Myocyte (in vitro differentiated cells): ENCODE results near the gene ARNT2. TPM values are rescaled to one million over a fixed set of nuclear protein-coding genes. Genes with fewer than 3 reads are reported as not detected.
A peak's percentile ranks its signal among the peaks of the same experiment; 100 is the strongest.

Experiments used
- DNase-seq: peaks from one replicate; pipeline ENCODE4 v3.0.0-alpha.2; 2012; ENCODE audit warnings: low read depth
- total RNA-seq: library from RNA; depleted of rRNA; stranded (reverse); fragments of >200 nt; gene quantifications from 2 replicates; pipeline ENCODE4 v1.2.3, GENCODE V29; 2014

The ARNT2 gene
- total RNA-seq, 1 donor from 2014 or later: 26.6 TPM

DNA sequence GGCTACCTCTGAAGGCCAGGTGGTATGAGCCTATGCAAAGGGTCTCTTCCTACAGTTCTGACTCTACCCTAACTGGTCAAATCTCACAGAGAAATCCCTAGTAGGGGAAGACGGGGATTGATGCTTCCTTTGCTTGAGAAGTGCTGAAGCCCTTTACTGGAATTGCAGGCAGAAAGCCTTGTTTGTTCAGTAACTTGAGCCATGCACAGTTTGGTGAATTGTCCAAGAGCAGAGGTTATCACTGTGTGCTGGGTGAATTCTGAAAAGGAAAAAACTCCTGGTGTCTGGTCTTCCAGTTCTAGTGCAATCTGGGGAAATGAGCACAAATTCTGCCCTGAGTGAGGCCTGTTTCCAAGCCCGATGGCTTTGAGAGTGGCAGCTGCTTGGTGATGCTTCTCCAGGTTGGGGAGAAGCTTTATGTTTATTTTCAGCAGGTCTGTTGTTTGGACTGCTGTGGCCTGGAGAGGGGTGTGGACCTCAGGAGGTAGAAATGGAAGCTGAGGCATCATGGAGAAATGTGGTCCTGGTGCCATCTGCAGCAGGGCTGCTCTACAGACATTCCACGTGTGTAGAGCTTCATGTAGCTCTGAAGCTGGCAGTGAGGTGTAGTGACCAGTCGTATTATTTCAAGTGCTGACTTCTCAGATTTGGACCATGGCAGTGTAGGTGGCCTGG lies 60.9 kb downstream of the ARNT2 start:
- peak; percentile 84 for DNase-seq

DNA sequence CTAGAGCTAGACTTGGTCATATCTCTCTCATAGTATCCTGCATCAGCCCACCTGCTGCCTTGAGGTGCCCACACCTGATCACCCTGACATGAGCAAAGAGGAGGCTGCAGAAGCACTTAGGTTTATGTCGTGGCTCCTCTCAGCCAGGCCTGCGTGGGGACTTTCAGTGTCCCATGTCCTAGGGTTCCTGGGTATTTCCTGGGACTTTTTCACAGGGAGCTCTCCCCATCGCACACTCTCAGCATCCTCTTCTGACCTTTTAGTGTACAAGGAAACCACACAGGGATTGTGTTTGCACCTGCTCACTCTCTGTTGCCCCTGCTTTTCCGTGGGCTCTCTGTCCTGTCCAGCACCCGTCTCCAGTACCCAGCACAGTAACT lies 61.4 kb downstream of the ARNT2 start:
- no peak for DNase-seq

DNA sequence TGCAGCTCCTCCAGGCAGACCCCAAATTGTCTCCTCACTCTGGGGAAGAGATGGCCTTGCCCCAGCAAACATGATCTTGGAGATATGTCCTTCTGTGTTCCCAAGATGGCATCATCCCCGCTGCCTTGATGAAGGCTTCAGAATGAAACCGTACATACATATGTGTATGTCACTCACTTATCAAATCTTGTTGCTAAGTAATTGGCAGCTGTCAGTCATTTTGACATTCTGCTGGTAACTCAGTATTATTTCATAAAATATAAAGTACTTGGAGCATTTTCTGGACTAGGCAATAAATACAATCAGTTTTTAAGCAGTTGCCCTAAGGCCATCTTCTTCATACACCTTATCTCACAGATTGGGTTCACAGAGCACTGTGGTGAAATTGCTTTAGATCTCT lies 62.4 kb downstream of the ARNT2 start:
- DNase-seq: no peak

DNA sequence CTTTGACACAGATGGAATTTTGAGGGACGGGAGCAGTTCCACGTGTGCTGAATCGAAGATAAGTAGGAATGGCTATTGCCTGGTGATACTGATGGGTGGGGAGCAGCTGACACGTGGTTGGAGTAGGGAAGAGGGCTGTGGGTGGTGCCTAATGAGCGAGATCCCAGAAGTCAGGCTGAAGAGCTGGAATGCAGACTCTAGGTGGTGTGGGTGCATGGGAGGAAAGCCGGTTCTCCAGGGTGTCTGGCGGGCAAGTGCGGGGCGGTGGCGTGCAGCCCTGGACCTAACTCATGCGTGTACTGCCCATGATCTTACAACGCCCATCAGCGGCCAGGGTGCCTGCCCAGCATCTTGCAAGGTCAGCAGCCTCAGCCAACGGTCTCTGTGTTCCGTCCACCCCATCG lies 63.1 kb downstream of the ARNT2 start:
- peak; percentile 89 for DNase-seq

DNA sequence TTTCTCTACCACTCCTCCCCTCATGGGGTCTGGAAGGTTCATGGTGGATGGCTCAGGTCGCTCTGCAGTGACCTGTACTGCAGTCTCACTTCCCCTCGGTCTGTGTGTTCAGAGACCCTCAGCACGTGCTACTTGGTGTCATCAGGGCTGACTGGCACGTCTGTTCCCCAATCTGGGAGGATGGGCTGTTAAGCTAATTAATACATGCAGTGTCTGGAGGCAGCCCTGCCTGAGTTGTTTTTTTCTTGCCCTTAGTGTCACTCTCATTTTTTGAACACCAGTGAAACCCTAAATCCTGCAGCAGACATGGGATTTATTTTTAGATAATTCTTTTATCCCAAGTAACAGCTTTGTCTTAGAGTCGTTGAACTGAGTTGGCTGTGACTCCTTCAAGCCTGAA lies 64.6 kb downstream of the ARNT2 start:
- no peak for DNase-seq

DNA sequence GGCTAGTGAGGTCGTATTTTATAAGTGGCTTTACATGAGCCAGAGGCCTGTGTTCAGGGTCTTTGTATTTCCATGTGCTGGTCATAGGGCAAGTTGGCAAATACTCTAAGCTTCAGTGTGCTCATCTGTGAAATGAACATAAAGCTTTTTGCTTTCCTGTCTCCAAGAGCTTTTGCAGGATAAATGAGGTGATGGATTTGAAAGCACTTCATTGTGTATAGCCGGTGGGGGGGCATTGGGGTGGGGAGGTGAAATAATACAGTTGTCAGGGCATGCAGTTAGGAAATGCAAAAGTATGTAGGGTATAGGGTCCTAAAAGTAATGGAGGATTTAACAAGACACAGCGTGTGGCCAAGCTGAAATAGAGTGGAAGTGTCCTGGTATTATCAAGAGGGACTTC lies 67.7 kb downstream of the ARNT2 start:
- DNase-seq: no peak

DNA sequence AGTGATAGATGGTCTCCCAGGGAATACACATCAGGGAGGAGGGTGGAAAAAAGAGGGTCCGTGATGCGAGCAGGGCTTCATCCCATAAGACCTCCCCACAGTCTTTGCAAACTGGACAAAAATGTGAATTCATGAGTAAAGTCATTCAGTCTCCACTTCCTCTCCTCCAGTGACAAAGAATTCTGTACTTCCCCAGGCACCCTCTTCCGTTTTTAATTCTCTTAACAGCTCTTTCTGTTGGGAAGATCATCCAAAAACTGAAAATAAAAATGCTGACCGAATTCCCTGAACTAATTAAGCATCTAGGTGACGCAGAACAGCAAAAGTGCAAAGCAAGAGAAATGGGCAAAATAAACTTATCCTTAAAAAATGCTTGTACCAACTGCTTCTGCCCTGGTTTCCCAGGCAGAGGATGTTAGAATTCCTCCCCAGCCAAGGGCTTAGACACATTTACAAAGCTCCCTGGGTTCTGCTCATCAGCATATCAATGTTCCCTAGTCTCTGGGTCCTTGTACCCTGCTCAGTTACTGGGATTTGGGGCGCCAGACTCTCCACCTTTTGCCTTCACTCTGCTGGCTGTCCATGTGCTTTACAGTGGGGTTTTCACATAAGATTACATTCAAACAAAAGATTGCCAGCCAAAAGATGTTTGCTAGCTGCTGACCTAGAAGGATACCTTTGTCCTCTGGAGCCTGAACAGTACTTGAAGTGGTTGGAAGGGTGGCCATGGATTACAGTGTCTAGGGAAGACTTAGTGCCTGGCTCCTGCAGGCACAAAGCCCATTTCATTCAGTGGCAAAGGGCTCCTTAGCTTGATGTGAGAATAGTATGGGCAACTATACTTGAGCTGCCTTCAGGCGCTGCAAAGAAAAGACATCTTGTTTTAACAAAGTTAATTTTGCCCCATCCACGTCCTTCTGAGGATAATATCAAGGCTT lies 69.4 kb downstream of the ARNT2 start:
- DNase-seq: no peak

DNA sequence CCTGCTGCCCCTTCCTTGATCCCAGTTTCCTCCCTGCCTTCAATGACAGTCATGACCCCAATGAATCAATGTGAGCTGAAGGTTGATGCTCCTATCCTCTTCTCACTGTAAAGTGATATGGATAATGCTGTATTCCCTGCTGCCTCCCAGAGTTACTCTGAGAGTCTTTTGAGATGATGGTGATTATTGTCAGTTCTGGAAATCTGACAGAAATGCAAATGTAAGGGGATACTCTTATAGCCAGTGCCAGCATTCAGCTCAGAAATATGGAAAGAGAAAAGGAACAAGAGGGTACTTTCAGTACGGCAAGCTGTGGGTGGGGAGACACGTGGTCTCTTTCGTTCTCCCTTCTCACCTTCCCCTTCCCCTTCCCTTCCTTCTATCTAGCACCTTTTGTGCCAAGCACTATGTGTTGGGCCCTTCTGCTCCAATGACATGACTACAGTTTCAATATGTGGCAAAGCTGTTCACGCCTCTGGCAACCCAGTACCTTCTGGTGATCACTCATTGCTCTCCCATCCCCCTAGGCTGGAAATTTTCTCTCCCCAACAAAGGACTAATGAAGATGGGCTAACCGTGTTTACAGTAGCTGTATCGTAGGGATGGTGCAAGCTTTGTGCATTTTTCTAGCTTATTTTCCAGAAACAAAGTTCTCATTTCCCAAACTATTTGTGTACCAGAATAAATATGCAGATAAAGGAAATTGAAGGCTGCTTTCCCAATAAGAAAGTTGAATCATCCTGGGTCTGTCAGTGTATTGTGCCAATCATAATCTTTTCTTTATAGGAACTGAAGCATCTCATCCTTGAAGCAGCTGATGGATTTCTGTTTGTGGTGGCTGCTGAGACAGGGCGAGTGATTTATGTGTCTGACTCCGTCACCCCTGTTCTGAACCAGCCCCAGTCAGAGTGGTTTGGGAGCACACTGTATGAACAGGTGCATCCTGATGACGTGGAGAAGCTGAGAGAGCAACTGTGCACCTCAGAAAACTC lies 70.3 kb downstream of the ARNT2 start:
- DNase-seq: peak; percentile 99

DNA sequence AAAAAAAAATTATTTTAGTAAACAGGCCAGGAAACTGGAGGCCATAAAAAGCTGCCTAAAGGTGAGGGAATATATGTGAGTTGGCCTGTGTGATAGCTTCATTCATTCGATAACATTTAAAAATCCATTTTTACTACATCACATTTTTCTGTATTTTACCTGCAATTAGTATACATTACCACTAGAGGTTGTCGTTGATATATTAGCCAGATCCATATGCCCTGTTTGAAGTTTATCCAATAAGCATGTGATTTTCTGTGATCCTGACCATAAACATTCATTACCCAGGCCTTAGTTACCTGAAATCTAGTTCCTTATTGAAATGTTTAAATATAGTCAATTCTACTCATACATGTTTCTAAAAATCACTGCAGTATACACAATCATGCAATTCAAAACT lies 71.4 kb downstream of the ARNT2 start:
- no peak for DNase-seq

DNA sequence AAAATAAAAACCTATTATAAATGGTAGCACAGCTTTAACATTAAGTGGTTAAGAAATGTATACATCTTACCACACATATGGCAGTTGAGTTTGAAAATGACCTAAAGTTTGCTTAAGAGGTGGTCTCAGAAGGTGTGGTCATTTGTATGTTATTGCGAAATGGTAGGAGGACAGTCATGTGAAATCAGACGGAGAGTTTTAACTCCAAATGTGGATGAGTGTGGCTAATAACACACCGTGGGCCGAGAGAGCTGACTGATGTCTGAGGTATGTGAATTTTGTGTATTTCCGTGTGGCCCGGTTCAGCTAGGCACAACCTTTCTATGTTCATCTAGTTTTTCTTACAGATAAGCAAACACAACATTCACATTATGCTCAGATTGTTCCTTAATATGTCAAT lies 71.9 kb downstream of the ARNT2 start:
- DNase-seq: no peak

DNA sequence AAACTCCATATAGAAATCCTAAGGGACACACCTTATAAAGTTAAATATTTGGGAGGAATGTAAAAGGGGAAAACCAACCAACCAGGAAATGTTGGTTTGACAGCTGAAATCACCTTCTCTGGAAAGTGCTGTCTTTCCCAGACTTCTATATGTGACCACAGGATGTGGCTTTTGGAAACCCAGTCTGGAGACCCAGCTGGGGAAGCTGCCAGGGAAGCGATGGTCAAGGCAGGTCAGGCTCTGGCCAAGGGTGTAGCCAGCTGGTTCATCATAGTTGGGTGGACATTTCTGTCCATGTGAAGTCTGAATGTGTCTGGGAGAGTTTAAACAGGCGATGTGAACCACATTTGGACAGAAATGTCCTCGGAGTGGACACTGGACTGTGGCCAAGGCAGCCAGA lies 73.9 kb downstream of the ARNT2 start:
- peak; percentile 97 for DNase-seq

DNA sequence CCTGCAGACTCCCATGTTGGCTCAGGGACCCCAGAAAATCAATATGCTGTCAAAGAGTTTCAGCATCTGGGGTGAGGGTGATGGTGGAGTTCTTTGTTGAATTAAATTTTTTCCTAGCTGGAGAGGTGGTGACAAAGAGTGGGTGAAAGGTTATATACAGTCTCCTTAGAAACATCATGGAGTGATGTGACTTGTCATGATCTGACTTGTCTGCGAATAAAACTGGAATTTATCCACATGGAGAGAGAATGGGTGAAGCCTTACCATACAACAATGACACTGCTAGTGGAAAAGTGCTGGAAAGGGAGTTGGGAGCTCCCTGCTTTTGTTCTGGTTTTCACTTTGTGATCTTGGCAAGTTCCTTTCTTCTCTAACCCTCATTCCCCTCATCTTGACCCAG lies 75.0 kb downstream of the ARNT2 start:
- DNase-seq: no peak

DNA sequence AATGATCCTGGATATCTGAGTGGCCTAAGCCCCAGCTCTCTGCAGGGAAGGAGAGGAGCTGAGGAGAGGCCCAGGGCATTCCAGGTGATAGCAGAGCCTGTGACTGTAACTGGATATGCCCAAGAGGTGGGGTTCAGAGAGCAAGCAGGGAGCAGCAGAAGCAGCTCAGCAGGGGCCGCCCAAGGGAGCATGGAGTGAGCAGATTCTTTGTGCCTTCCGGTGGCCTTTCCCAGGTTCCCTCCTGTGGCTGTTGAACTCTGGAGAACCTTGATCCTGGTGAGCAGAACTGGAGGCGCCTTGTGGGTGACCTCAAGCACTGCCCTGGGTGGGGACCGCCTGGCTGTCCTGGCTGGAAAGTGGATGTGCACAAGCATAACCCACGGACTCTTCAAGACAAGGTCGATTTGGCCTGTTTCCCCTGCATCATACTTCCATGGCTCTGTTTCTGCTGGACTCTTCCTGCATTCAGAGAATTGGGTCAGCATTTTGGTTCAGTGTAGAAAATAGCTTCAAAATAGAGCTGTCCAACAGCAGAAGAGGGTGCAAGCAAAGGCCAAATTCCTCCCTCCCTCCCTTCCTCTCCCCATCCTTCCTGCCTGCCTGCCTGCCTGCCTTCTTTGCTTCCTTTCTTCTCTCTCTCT lies 76.1 kb downstream of the ARNT2 start:
- no peak for DNase-seq

DNA sequence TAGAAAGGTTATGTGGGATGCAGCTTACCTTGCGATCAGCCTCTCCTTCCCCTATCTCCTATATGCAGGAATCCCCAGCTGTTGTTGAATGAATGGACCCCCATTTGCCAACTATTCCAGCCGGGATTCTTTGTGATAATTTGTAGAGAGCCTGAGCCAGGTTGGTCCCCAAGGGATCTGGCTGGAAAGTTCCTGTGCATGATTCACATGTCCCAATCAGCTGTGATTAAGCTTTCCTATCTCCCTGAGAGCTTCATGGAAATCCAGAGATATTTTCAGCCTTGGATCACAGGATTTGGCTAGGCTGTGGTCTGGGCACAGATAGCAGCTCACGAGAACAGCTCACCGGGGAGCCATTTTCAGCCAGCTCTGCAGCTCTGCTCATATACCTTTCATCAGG lies 76.7 kb downstream of the ARNT2 start:
- peak; percentile 95 for DNase-seq

DNA sequence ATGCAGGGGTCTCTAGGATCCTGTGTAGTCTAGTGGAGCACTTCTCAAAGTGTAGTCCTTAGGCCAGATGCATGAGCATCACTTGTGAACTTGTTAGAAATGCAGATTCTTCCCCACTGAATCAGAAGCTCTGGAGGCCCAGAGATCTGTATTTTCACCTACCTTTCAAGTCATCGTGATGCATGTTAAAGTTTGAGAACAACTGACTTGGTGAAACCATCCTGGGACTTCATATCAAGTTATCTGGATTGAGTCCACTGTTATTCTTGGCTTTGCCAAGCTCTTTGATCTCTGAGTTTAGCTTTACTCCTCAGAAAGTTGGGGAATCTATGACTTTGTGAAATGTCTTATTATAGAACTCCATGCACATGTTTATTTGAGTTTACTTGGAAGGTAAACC lies 78.5 kb downstream of the ARNT2 start:
- DNase-seq: no peak

DNA sequence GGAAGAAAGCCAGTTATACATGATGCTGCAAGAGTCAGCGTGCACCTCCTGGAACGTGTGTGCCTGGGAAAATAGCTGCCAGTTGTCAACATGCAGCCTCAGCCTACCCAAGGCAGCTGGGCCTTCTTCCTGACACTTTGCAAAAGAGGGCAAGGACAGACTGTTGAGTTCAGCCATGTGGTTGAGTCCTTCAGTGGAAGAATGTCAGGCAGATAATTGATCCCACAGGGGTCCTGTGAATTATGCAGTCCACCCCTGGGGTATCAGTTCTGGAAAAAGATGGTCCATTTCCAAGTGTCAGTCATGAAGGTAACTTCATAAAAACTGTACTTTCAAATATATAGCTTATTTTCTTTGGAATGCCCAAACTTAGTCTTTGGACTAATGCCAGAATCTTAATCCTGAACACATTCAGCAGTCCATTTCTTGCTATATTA lies 79.6 kb downstream of the ARNT2 start:
- peak; percentile 73 for DNase-seq

DNA sequence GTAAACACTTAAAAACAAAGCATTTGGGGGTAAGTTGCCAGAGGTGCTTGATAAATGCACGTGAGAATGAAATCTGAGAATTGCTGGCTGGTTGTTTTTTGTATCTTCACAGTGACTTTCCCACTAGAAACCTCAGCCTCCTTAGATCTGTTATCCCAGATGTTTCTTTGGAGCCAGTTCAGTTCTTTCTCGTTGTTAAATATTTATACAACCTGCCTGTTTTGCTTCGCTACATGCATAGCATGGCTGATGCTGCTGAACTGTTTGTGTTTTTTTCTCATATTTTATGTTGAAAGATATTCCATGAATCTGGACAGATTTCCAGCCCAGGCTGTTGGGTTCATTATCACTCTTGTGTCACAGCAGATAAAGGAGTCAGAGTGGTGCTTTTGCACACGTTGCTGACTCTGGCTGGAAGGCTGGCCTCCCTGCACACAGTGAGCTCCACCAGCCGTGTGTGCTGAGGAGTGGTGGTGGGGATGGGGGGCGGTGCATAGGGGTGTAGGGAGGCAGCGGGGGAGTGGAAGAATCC lies 80.2 kb downstream of the ARNT2 start:
- no peak for DNase-seq

DNA sequence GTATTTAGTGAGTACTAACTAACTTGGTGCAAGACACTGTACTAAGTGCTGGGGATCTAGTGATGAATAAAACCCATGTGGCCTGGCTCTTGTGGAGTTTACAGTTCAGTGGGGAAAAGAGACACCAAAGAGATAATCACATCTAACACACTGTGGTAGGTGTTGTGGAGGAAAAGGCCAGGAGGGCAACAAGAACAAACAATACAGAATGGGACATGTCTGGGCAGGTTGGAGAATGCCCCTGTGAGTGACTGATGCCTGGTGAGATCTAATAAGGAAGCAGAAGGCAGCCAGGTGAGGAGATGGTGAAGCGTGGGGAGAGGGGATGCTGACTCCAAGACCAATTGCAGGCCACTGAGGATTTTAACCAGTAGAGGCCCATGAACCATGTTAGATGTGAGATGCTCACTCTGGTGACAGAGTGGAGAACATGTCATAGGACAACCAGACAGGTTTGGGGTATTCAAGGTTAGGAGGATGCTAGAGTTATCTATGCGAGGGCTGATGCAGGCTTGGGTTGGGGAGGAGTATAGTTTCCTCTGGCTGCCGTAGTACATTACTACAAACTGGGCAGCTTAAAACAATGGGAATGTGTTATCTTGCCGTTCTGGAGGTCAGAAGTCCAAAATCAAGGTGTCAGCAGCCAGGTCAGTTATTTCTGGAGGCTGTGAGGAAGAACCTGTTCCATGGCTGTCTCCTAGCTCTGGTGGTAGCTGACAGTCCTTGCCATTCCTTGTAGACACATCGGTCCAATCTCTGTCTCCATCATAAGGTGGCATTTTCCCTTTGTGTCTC lies 81.4 kb downstream of the ARNT2 start:
- no peak for DNase-seq

DNA sequence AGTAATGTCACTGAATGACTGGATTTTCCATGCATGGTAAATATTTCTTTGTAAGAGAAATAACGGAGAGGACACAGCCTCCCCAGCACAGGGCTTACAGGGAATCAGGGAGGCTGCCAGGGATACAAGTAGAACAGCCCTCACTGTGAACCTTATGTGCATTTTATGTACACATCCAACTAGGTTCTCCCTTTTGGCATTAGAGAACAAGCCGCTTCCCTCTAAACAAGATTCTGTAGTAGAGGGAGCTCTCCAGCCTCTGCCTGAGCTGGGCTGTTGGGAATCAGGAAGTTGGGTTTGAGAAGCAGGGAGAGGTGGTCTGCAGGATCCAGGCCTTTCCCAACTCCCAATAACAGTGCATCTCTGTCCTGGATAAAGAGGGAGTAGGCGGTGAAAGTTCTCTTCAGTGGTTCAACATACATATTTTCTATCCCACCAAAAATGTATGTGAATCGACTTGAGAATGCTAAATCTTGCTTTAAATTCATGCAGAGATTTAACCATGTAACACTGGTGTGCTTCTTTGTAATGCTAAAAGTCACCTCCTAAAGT lies 83.7 kb downstream of the ARNT2 start:
- no peak for DNase-seq
